ENCODE measurements around the gene CHST8. TPM values are rescaled to one million over a fixed set of nuclear protein-coding genes. Genes with fewer than 3 reads are reported as not detected.

Gene CHST8
- total RNA-seq, 1 experiment from 2014 or later = not detected

DNA sequence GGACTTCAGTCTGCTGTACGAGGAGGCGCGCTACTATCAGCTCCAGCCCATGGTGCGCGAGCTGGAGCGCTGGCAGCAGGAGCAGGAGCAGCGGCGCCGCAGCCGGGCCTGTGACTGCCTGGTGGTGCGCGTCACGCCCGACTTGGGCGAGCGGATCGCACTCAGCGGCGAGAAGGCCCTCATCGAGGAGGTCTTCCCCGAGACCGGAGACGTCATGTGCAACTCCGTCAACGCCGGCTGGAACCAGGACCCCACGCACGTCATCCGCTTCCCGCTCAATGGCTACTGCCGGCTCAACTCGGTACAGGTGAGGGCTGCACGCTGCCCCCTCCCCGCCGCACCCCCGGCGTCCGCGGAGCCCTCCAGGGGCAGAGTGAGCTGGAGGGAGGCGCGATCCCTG, 189.5 kb downstream of the CHST8 start:
- H3K36me3 Mint-ChIP-seq (ENCODE audit: insufficient read depth, unreplicated experiment) = peaks cover 9% of the 10 kb centered on the region
- no peaks in the 10 kb centered on the region for H3K36me3 ChIP-seq (ENCODE audit: control insufficient read depth, insufficient read depth, low read length)
- no peaks in the 10 kb centered on the region for H3K9me3 Mint-ChIP-seq (ENCODE audit: unreplicated experiment)
- ChIA-PET POLR2A (no interaction called here), CTCF (interaction anchor here (1.6 kb wide), 1 partner anchor 334 kb away, joined by 3 read pairs; no protein-coding TSS in a partner anchor)
- no peak overlapping the region for H3K27ac Mint-ChIP-seq (ENCODE audit: unreplicated experiment)
- no peaks in the 10 kb centered on the region for H3K27me3 Mint-ChIP-seq (ENCODE audit: insufficient read depth, unreplicated experiment)
- no peaks in the 10 kb centered on the region for H3K4me1 Mint-ChIP-seq (ENCODE audit: low read depth, unreplicated experiment)
- TF ChIP-seq, protein P1, sequence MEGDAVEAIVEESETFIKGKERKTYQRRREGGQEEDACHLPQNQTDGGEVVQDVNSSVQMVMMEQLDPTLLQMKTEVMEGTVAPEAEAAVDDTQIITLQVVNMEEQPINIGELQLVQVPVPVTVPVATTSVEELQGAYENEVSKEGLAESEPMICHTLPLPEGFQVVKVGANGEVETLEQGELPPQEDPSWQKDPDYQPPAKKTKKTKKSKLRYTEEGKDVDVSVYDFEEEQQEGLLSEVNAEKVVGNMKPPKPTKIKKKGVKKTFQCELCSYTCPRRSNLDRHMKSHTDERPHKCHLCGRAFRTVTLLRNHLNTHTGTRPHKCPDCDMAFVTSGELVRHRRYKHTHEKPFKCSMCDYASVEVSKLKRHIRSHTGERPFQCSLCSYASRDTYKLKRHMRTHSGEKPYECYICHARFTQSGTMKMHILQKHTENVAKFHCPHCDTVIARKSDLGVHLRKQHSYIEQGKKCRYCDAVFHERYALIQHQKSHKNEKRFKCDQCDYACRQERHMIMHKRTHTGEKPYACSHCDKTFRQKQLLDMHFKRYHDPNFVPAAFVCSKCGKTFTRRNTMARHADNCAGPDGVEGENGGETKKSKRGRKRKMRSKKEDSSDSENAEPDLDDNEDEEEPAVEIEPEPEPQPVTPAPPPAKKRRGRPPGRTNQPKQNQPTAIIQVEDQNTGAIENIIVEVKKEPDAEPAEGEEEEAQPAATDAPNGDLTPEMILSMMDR (IDR thresholded peaks at IDR 0.05; ENCODE audit: insufficient read depth in 1 of 2, low read depth in 1 of 2, low read length in 1 of 2, severe bottlenecking in 1 of 2, unreplicated experiment in 1 of 2) = no peak
- no peaks in the 10 kb centered on the region for H3K4me1 ChIP-seq
- no peak for DNase-seq
- intact Hi-C loops (cut with micrococcal nuclease; ENCODE audit: unreplicated experiment) = no loop called here
- BruUV-seq (replicated peaks) = no TSS peak
- H3K9me3 ChIP-seq = no peaks in the 10 kb centered on the region
- H3K4me3 ChIP-seq (ENCODE audit: low read depth, low read length) = no peak overlapping the region
- no peak overlapping the region for H3K4me3 Mint-ChIP-seq (ENCODE audit: unreplicated experiment)
- H3K27me3 ChIP-seq (replicated peaks; ENCODE audit: control insufficient read depth, insufficient read depth, low read length) = no peaks in the 10 kb centered on the region

DNA sequence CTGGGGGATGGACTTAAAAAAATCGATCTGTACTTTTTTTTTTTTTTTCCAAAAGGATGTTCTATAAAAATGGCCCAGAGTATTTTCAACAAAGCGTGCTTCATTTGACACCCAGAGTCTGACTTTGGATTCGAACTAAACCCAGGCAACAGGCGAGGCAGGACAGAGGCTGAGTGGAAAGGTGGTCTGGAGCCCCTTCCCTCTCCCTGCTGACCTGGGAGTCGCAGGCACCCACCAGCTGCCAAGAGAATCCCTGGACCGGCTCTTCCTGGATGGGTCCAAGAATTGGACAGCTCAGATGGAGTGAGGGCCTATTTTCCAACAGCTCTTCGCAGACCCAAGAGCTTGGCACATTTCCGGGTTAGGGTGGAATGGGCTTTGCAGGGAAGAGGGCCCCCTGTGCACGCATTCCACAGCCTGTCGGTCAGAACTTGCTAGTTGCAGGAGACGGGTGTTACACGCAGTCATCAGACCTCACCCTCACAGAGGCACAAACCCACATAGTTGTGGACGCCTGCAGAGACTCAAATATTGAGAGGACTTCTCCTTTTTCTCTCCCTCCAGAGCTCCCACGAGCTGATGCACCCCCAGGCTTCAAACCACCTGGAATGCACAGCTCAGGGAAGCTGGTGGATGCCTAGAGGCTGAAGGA, 190.1 kb downstream of the CHST8 start:
- H3K27me3 ChIP-seq (replicated peaks; ENCODE audit: control insufficient read depth, insufficient read depth, low read length) = no peaks in the 10 kb centered on the region
- H3K27me3 Mint-ChIP-seq (ENCODE audit: insufficient read depth, unreplicated experiment) = no peaks in the 10 kb centered on the region
- ChIA-PET CTCF (interaction anchor here (0.6 kb wide), 1 partner anchor 226 kb away, joined by 3 read pairs; no protein-coding TSS in a partner anchor), POLR2A (no interaction called here)
- DNase-seq = no peak
- TF ChIP-seq, protein P1 (IDR thresholded peaks at IDR 0.05; ENCODE audit: insufficient read depth in 1 of 2, low read depth in 1 of 2, low read length in 1 of 2, severe bottlenecking in 1 of 2, unreplicated experiment in 1 of 2) = no peak
- H3K9me3 ChIP-seq = no peaks in the 10 kb centered on the region
- intact Hi-C loops (cut with micrococcal nuclease; ENCODE audit: unreplicated experiment) = no loop called here
- no peaks in the 10 kb centered on the region for H3K4me1 ChIP-seq
- H3K4me3 Mint-ChIP-seq (ENCODE audit: unreplicated experiment) = no peak overlapping the region
- no peaks in the 10 kb centered on the region for H3K4me1 Mint-ChIP-seq (ENCODE audit: low read depth, unreplicated experiment)
- no peaks in the 10 kb centered on the region for H3K9me3 Mint-ChIP-seq (ENCODE audit: unreplicated experiment)
- no peak overlapping the region for H3K27ac Mint-ChIP-seq (ENCODE audit: unreplicated experiment)
- H3K36me3 ChIP-seq (ENCODE audit: control insufficient read depth, insufficient read depth, low read length) = no peaks in the 10 kb centered on the region
- no peak overlapping the region for H3K4me3 ChIP-seq (ENCODE audit: low read depth, low read length)
- H3K36me3 Mint-ChIP-seq (ENCODE audit: insufficient read depth, unreplicated experiment) = peaks cover 9% of the 10 kb centered on the region
- no TSS peak for BruUV-seq (replicated peaks)

DNA sequence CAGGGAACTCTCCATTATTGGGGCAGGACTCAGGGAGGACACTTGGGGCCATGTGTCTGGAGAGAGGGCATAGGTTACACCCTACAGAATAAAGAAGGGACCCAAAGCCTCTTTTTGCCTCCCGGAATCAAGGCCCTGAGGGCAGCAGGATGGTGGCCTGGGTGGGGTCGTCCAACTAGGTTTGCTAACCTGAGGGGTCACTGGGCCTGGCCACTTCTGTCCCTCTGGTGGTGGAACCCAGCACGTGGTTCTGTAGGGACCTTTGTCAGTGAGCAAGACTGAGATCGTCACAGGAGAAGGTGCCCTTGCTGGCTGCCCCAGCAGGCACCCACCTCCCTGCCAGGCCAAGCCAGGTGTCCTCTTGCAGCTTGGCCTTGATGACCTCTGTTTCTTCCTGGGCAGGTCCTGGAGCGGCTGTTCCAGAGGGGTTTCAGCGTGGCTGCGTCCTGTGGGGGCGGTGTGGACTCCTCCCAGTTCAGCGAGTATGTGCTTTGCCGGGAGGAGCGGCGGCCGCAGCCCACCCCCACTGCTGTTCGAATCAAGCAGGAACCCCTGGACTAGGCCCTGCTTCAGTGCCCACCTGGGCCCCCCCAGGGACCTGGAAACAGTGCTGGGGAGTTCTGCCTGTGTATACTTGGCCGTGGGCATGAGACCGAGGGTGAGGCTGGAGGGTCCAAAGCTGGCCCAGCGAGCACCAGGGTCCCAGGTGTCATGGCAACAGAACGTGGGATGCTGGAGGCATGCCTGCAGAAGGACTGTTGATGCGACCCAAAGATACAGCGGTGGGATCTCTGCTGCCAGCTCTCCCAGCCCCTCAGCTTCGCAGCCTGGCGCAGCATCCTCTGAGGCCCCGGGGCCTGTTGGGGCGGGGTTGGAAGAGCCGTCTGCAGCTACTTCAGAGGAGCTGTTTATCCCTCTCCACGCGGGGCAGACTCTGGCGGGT, 190.9 kb downstream of the CHST8 start:
- TF ChIP-seq, protein P1 (IDR thresholded peaks at IDR 0.05; ENCODE audit: insufficient read depth in 1 of 2, low read depth in 1 of 2, low read length in 1 of 2, severe bottlenecking in 1 of 2, unreplicated experiment in 1 of 2) = peak in 1 of 2 experiments; percentile 5
- Histone ChIP-seq H3K27me3 (replicated peaks; ENCODE audit: control insufficient read depth, insufficient read depth, low read length) (no peaks in the 10 kb centered on the region), H3K4me3 (ENCODE audit: low read depth, low read length) (no peak overlapping the region), H3K4me1 (no peaks in the 10 kb centered on the region), H3K36me3 (ENCODE audit: control insufficient read depth, insufficient read depth, low read length) (no peaks in the 10 kb centered on the region), H3K9me3 (no peaks in the 10 kb centered on the region)
- Mint-ChIP-seq H3K4me1 (ENCODE audit: low read depth, unreplicated experiment) (no peaks in the 10 kb centered on the region), H3K27me3 (ENCODE audit: insufficient read depth, unreplicated experiment) (no peaks in the 10 kb centered on the region), H3K4me3 (ENCODE audit: unreplicated experiment) (no peak overlapping the region), H3K9me3 (ENCODE audit: unreplicated experiment) (no peaks in the 10 kb centered on the region), H3K36me3 (ENCODE audit: insufficient read depth, unreplicated experiment) (peaks cover 9% of the 10 kb centered on the region), H3K27ac (ENCODE audit: unreplicated experiment) (no peak overlapping the region)
- CTCF ChIA-PET = interaction anchor here (0.6 kb wide), 1 partner anchor 226 kb away, joined by 3 read pairs; no protein-coding TSS in a partner anchor
- POLR2A ChIA-PET = no interaction called here
- intact Hi-C loops (cut with micrococcal nuclease; ENCODE audit: unreplicated experiment) = no loop called here
- DNase-seq = no peak
- no TSS peak for BruUV-seq (replicated peaks)

All from Caco-2 (cell line).